Posterior cingulate gyrus (tissue), 11 donors: Measurements from ENCODE around the gene GDPD5.
A peak's percentile ranks its signal among the peaks of the same experiment; 100 is the strongest.

Source experiments
- DNase-seq, 10 donors: peaks; one replicate each; pipeline versions ENCODE4 v3.0.0 to v3.0.0-alpha.2; 2020 to 2021; ENCODE audit warnings: mixed read lengths in 3 of 10
- intact Hi-C: fragments of 100-400 bp; cut with DNase I; formaldehyde crosslinking; loops from one replicate; pipeline ENCODE4 v1.15.1; 2023

Gene GDPD5

GRCh38 chr11:75558939-75559843 is 33.5 kb upstream of the GDPD5 start:
- intact Hi-C loops: no loop called here
- DNase-seq: no peak

- intact Hi-C loops: no loop called here
- peak in 3 of 10 donors; percentile 30 to 82 (median 80) for DNase-seq
Measured at GRCh38 chr11:75557666-75558494, 32.1 kb upstream of the GDPD5 start.

GRCh38 chr11:75556275-75556674 is 30.5 kb upstream of the GDPD5 start:
- intact Hi-C loops: no loop called here
- no peak for DNase-seq

- peak in 1 of 10 donors; percentile 58 for DNase-seq
- intact Hi-C loops: no loop called here
Measured at GRCh38 chr11:75555079-75555811, 29.5 kb upstream of the GDPD5 start.

DNA sequence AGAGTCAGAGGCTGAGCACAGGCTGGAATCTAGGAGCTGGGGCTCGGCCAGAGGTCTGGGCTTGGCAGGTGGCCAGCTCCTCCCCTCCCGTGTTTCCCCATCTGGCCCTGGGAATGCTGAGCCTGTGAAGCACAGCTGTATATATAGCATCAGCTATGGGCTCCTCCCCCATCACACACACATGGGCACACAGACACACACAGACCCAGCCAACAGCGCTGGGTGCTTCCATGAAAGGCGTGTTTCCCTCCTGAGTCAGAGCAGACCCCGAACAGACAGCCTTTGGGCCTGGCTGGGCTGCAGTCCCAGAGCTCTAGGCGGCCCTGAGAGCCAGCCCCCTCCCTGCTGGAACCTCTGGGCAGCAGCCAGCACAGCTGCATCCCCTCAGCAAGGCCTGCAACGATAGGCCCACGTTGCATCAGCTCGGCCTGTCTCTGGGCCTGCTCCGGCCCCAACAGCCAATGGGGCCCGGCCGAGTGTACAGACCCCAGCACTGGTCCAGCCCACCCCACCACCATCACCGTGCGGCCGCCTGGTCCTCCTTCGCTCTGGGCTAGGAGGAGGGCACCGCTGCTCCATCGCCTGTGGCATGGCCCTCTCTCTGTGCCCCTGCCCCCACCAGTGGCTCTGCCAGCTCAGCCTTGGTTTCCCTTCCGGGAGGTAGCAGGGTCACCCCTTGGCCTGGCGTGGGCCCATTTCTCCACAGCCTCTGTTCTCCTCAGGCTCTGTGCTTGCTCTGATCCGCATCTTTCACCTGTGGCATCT is 28.7 kb upstream of the GDPD5 start:
- peak; percentile 81 to 99 (median 92) for DNase-seq
- intact Hi-C loops: no loop called here

GRCh38 chr11:75553889-75554257 is 28.1 kb upstream of the GDPD5 start:
- peak in 1 of 10 donors; percentile 35 for DNase-seq
- intact Hi-C loops: no loop called here

DNA sequence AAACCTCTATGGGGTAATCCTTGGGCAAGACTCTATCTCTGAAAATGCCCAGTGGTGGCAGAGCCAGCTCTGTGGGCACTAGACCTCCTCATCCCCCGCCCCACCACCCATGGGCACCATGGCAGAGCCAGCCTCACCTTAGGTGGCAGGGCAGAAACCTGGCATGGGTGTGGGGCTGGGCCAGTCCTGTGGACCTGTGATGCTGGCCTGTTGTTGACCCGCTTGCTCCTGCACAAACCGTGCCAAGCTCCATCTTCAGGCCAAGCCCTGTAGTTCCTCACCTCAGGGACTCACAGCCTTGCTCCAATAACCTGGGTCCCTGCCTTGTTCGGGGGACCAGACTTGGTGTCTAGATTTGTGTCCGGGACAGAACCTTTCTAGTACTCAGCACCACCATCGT is 27.4 kb upstream of the GDPD5 start:
- intact Hi-C loops: no loop called here
- peak in 1 of 10 donors; percentile 68 for DNase-seq

DNA sequence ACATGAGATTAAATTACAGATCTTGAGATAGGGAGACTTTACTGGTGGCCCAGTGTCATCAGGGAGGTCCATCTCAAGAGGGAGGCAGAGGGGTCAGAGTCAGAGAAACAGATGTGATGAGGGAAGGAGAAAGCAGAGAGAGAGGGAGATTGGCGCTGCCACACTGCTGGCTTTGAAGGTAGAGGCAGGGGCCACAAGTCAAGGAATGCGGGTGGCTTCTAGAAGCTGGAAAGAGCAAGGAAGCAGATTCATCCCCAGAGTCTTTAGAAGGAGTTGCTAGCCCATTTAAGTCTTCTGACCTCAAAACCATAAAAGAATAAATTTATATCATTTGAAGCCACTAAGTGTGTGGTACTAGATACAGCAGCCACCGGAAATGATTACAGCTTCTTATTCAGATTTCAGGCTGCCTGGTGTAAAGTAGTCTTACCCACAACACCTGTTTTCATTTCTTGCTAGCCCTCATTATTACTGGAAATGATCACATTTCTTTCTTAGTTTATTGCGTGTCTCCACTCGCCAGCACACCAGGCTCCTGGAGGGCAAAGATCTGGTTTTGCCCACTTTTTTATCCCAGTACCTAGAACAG is 23.7 kb upstream of the GDPD5 start:
- intact Hi-C loops: loop anchor here (5.0 kb wide), 2 partner anchors 218 to 318 kb away; partner anchors contain the start of gene DGAT2

DNA sequence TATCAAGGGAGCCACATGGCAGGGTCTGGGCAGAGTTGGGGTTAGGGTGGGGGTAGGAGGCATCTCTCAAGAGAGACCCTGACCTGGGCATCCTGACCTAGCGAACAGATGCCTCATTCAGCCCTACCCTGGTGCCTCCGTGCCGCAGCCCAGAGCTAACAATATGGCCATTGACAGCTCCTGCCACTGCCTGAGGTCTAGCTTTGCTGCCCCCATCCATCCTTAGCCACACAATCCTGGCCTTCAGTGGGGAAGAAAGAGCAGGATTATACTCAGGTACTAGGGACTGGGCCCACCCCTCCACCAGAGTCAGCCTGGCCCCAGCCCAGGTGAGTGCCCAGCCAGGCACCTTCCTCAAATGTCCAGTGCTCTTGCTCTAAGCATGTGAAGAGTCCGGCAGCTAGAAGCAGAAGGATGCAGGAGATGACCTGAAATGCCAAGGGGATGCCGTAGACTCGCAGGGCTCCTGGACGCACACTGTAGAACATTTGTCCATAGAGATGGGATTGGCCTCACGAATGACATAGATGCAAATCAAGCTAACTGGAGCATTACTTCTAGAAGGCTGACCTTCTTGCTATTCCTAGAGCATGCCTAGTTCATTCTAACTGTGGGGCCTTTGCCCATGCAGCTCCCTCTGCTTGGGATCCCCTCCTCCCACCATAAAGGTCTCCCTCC is 23.0 kb upstream of the GDPD5 start:
- intact Hi-C loops: loop anchor here (5.0 kb wide), 2 partner anchors 219 to 319 kb away; partner anchors contain the start of gene DGAT2

More for the DNA sequence above, 23.7 kb upstream of the GDPD5 start:
- DNase-seq: no peak

GRCh38 chr11:75547617-75548058 is 21.9 kb upstream of the GDPD5 start:
- intact Hi-C loops: loop anchor here (1.0 to 5.0 kb wide), 3 partner anchors 30 to 320 kb away; partner anchors contain the start of gene DGAT2
- peak in 7 of 10 donors; percentile 43 to 91 (median 68) for DNase-seq

More for the DNA sequence above, 23.0 kb upstream of the GDPD5 start:
- DNase-seq: no peak

DNA sequence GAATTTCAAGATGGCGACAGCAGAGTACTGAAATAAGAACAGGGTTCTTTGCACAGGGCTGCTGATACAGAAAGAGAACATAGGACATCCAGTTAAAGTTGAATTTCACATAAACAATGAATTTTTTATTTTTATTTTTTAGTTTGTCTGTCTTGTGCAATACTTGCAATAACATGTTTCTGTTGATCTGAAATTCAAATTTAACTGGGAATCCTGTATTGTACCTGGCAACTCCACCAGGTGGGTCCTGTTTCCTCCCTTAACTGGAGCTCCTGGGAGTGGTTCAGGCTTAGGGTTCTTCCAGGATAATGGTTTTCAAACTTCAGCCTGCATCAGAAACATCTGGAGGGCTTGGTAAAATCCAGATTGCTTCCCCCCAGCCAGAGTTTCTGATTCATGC is 21.4 kb upstream of the GDPD5 start:
- intact Hi-C loops: loop anchor here (1.0 to 5.0 kb wide), 3 partner anchors 30 to 320 kb away; partner anchors contain the start of gene DGAT2

DNA sequence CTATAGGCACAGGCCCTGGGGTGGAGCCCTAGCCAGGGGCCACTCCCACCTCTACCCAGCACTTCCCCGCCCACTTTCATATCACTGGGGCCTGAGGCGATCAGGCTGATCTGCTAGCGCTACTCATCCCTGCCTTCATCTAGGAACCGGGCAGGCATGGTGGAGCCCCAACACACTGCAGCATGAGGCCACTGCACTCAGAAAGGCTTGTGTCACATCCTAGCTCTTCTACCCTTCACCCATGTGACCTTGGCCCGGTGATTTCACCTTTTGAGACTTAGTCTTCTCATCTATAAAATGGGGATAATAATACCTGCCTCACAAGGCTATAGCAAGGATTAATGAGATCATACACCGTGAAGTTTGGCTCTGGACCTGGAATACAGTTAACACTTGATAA is 18.1 kb upstream of the GDPD5 start:
- intact Hi-C loops: no loop called here
- no peak for DNase-seq

More for the DNA sequence above, 21.4 kb upstream of the GDPD5 start:
- no peak for DNase-seq

GRCh38 chr11:75542088-75542438 is 16.3 kb upstream of the GDPD5 start:
- intact Hi-C loops: no loop called here

DNA sequence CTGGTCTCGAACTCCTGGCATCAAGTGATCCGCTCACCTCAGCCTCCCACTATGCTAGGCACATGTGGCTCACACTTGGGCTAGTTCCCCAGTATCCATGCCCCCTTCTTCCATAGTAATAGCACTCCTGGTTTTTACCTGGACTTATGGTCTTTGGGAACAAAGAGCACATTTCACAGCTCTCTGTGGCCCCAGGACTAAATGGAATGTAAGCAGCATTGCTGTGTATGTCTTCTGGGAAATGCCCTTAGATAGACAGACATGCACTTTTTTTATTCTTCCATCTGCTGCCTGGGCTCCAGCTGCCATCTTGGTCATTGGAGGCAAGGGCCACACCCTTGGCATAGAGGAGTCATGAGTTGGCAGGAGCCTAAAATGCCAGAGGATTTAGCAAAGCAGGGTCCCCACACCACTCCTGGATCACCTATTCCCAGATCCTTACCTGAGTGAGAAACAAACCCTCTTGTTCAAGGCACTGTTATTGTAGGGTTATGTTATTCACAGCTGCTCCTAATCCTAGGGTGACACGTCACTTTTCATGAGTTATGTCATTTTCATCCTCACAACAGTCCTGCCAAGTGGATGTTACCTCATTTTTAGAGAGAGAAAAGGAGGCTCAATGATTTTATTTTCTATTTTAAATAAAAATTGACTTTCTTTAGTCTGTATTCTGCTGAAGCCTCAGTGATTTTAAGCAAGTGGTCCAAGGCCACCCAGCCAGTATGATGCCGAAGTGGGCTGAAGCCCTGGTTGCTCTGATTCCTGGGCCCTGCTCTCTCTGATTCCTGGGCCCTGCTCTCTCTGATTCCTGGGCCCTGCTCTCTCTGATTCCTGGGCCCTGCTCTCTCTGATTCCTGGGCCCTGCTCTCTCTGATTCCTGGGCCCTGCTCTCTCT is 15.7 kb upstream of the GDPD5 start:
- DNase-seq: no peak
- intact Hi-C loops: no loop called here

More at GRCh38 chr11:75542088-75542438, 16.3 kb upstream of the GDPD5 start:
- no peak for DNase-seq

- intact Hi-C loops: no loop called here
- no peak for DNase-seq
Measured at GRCh38 chr11:75539459-75540334, 14.0 kb upstream of the GDPD5 start.

GRCh38 chr11:75538150-75538942 is 12.6 kb upstream of the GDPD5 start:
- DNase-seq: no peak
- intact Hi-C loops: no loop called here
